ENCODE measurements around the gene MPV17. TPM values are rescaled to one million over a fixed set of nuclear protein-coding genes. Genes with fewer than 3 reads are reported as not detected.

Gene MPV17
- total RNA-seq, 1 experiment from 2014 or later, result 53.8 TPM

Other genes starting within 250 kb of the MPV17 start
- gene EMILIN1, start 244.5 kb downstream of the MPV17 start, total RNA-seq (2014; rRNA removed; shearing (Covaris generic)), result 5.1 and 5.8 TPM in 2 replicates
- gene KHK, start 236.3 kb downstream of the MPV17 start, total RNA-seq (2014; rRNA removed; shearing (Covaris generic)), result 3.3 and 5.3 TPM in 2 replicates
- 1.0 and 1.6 TPM in 2 replicates for gene CGREF1, start 204.0 kb downstream of the MPV17 start, total RNA-seq (2014; rRNA removed; shearing (Covaris generic))
- gene ABHD1, start 199.3 kb downstream of the MPV17 start, total RNA-seq (2014; rRNA removed; shearing (Covaris generic)), result 0.55 TPM in 1 of 2 replicates, not detected in the other
- 84.5 and 87.3 TPM in 2 replicates for gene PREB, start 188.5 kb downstream of the MPV17 start, total RNA-seq (2014; rRNA removed; shearing (Covaris generic))
- not detected in 2 replicates for gene PRR30, start 183.7 kb downstream of the MPV17 start, total RNA-seq (2014; rRNA removed; shearing (Covaris generic))
- not detected in 2 replicates for gene TCF23, start 174.1 kb downstream of the MPV17 start, total RNA-seq (2014; rRNA removed; shearing (Covaris generic))
- gene ATRAID, start 111.1 kb downstream of the MPV17 start, total RNA-seq (2014; rRNA removed; shearing (Covaris generic)), result 182 and 203 TPM in 2 replicates
- 76.2 and 120 TPM in 2 replicates for gene SLC5A6, start 110.8 kb downstream of the MPV17 start, total RNA-seq (2014; rRNA removed; shearing (Covaris generic))
- gene CAD, start 105.7 kb downstream of the MPV17 start, total RNA-seq (2014; rRNA removed; shearing (Covaris generic)), result 73.7 and 84.2 TPM in 2 replicates
- gene SLC30A3, start 60.0 kb downstream of the MPV17 start, total RNA-seq (2014; rRNA removed; shearing (Covaris generic)), result 0.89 and 1.4 TPM in 2 replicates
- gene DNAJC5G, start 47.7 kb downstream of the MPV17 start, total RNA-seq (2014; rRNA removed; shearing (Covaris generic)), result not detected in 2 replicates
- 3.4 and 5.5 TPM in 2 replicates for gene TRIM54, start 40.7 kb downstream of the MPV17 start, total RNA-seq (2014; rRNA removed; shearing (Covaris generic))
- gene UCN, start 14.7 kb downstream of the MPV17 start, total RNA-seq (2014; rRNA removed; shearing (Covaris generic)), result 0.66 TPM in 1 of 2 replicates, not detected in the other
- gene GTF3C2, start 33.7 kb upstream of the MPV17 start, total RNA-seq (2014; rRNA removed; shearing (Covaris generic)), result 147 and 152 TPM in 2 replicates
- gene EIF2B4, start 47.2 kb upstream of the MPV17 start, total RNA-seq (2014; rRNA removed; shearing (Covaris generic)), result 31.6 and 33.1 TPM in 2 replicates
- gene SNX17, start 47.5 kb upstream of the MPV17 start, total RNA-seq (2014; rRNA removed; shearing (Covaris generic)), result 110 and 129 TPM in 2 replicates
- gene ZNF513, start 57.6 kb upstream of the MPV17 start, total RNA-seq (2014; rRNA removed; shearing (Covaris generic)), result 11.8 and 19.2 TPM in 2 replicates
- gene PPM1G, start 86.5 kb upstream of the MPV17 start, total RNA-seq (2014; rRNA removed; shearing (Covaris generic)), result 151 and 164 TPM in 2 replicates
- 150 and 162 TPM in 2 replicates for gene NRBP1, start 105.5 kb upstream of the MPV17 start, total RNA-seq (2014; rRNA removed; shearing (Covaris generic))
- 9.0 and 13.4 TPM in 2 replicates for gene KRTCAP3, start 119.3 kb upstream of the MPV17 start, total RNA-seq (2014; rRNA removed; shearing (Covaris generic))
- 9.8 and 14.2 TPM in 2 replicates for gene IFT172, start 166.6 kb upstream of the MPV17 start, total RNA-seq (2014; rRNA removed; shearing (Covaris generic))
- gene FNDC4, start 172.1 kb upstream of the MPV17 start, total RNA-seq (2014; rRNA removed; shearing (Covaris generic)), result 7.4 and 9.7 TPM in 2 replicates
- gene GCKR, start 173.7 kb upstream of the MPV17 start, total RNA-seq (2014; rRNA removed; shearing (Covaris generic)), result 0.07 TPM in 1 of 2 replicates, not detected in the other

Data from H7 (cell line).